Ovary (tissue), 9 donors: Measurements from ENCODE around the gene MT1G. TPM values are rescaled to one million over a fixed set of nuclear protein-coding genes. Genes with fewer than 3 reads are reported as not detected.
"Not testable (repeated sequence)": the region's sequence is repeated elsewhere in the genome, so short reads cannot be mapped to it uniquely, and the experiment has no call there.

Experiments used
- DNase-seq, 5 donors: peaks; one replicate each; pipeline ENCODE4 v3.0.0-alpha.2; 2019 to 2020
- H3K27ac ChIP-seq, 2 donors: fragments of 200-600 bp; one replicate each; pipeline versions ENCODE4 v1.5.1 to v1.8.0; 2019 to 2022
- H3K27me3 ChIP-seq: fragments of 200-600 bp; one replicate; pipeline ENCODE4 v1.8.0; 2022
- H3K36me3 ChIP-seq: fragments of 200-600 bp; sonication (generic); one replicate; pipeline ENCODE4 v1.5.1; 2019
- H3K4me1 ChIP-seq: one replicate; pipeline ENCODE4 v1.8.1; 2013; ENCODE audit warnings: mild to moderate bottlenecking, moderate library complexity; ENCODE audit not compliant: insufficient read depth
- H3K4me3 ChIP-seq: fragments of 200-600 bp; sonication (generic); one replicate; pipeline ENCODE4 v1.5.1; 2017
- H3K9me3 ChIP-seq, 2 donors: fragments of 200-600 bp in 1 of 2; sonication (generic) in 1 of 2; one replicate each; pipeline versions ENCODE4 v1.5.1 to v1.8.1; 2013 to 2019; ENCODE audit warnings: mild to moderate bottlenecking in 1 of 2, moderate library complexity in 1 of 2
- CTCF ChIP-seq, 3 donors: fragments of 450-650 bp in 2 of 3; fragments of 200-600 bp in 1 of 3; IDR thresholded peaks; one replicate each; pipeline versions ENCODE4 v1.5.1 to v1.8.0; 2016 to 2022; ENCODE audit warnings: antibody characterized with exemption in 3 of 3, mild to moderate bottlenecking in 1 of 3
- EP300 ChIP-seq: sonication (generic); formaldehyde crosslinking; IDR thresholded peaks from one replicate; pipeline ENCODE4 v1.6.1; 2017; ENCODE audit warnings: antibody characterized with exemption
- POLR2A ChIP-seq: fragments of 450-650 bp; IDR thresholded peaks from one replicate; pipeline ENCODE4 v1.6.1; 2017; ENCODE audit warnings: antibody characterized with exemption, mild to moderate bottlenecking, moderate library complexity
- WGBS, 3 donors: extraction: QIAGEN DNeasy Blood & Tissue Kit in 1 of 3; methylation state at CpG; one replicate each; pipeline versions ENCODE4 v1.1.5 to v1.1.7; 2013 to 2017; 5-methylcytosine and 5-hydroxymethylcytosine counted together
- intact Hi-C, 4 donors: fragments of 100-400 bp; cut with DNase I; formaldehyde crosslinking; loops; one replicate each; pipeline versions ENCODE4 v1.11.0 to v1.15.1; 2022 to 2023
- polyA plus RNA-seq, 2 donors: library from polyadenylated mRNA; stranded (reverse); fragments of 200-250 nt in 1 of 2; fragments of 350-450 nt in 1 of 2; fragmentation: Illumina TruSeq in 1 of 2; extraction: RNeasy Lipid Tissue Mini Kit (QIAGEN cat#74804) in 1 of 2; gene quantifications; one replicate each; pipeline ENCODE4 v1.2.3, GENCODE V29; 2013 to 2014
- total RNA-seq, 7 donors: library from RNA; depleted of rRNA in 2 of 7; stranded (reverse); fragments of >200 nt in 2 of 7; fragmentation: NEBNext Ultra II Directional in 3 of 7; extraction: Animal tissue kit (Norgen Biotek cat#: 25700) in 3 of 7; gene quantifications; one replicate each; pipeline versions ENCODE4 v1.1.0 to v1.2.4, GENCODE V29; 2016 to 2023
- donor health status: DM: no; HTN: no; CAD: no; lungs with moderate emphysema.
- donor health status: DM: no; HTN: no; CAD: no.
- donor health status: Bipolar disorder and iron deficiency.
- donor health status: DM: yes; HTN: yes; CAD: no.
- donor health status: DM: no; HTN: no; CAD: no.
- donor health status: DM: yes; HTN: yes; CAD: no.

MT1G gene
- total and polyA plus RNA-seq, 9 donors = 1.00 to 6.9 (median 3.9) TPM; not detected in 3

DNA sequence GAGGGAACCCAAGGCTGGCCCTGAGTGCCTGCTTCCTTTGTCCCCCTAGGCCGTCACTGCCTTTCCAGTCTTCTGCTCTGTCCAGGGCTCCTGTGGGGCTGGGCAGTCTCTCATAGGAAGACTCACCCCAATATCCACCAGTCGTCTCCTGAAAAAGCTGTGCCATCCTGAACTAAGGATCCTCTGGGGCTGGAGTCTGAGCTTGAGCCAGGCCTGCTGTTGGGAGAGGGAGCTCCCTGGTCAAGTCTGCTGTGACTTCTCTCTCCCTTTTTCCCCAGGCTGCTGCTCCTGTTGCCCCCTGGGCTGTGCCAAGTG, 2.7 kb upstream of the MT1G start:
- Histone ChIP-seq H3K4me1 (no peaks in the 10 kb centered on the region), H3K9me3 (no peaks in the 10 kb centered on the region), H3K4me3 (no peak overlapping the region), H3K27me3 (no peaks in the 10 kb centered on the region), H3K36me3 (no peaks in the 10 kb centered on the region), H3K27ac (no peak overlapping the region)
- 43 to 93% (median 46%) methylated on average over 2 of the region's 2 CpGs for WGBS, 3 donors
- intact Hi-C loops = loop anchor here in 1 of 4 donors (10.0 kb wide), 1 partner anchor 46 kb away; the partner anchor contains the start of gene MT1E
- no peak for DNase-seq
- TF ChIP-seq EP300 (no peak), POLR2A (no peak), CTCF (IDR thresholded peaks at IDR 0.05) (no peak)

DNA sequence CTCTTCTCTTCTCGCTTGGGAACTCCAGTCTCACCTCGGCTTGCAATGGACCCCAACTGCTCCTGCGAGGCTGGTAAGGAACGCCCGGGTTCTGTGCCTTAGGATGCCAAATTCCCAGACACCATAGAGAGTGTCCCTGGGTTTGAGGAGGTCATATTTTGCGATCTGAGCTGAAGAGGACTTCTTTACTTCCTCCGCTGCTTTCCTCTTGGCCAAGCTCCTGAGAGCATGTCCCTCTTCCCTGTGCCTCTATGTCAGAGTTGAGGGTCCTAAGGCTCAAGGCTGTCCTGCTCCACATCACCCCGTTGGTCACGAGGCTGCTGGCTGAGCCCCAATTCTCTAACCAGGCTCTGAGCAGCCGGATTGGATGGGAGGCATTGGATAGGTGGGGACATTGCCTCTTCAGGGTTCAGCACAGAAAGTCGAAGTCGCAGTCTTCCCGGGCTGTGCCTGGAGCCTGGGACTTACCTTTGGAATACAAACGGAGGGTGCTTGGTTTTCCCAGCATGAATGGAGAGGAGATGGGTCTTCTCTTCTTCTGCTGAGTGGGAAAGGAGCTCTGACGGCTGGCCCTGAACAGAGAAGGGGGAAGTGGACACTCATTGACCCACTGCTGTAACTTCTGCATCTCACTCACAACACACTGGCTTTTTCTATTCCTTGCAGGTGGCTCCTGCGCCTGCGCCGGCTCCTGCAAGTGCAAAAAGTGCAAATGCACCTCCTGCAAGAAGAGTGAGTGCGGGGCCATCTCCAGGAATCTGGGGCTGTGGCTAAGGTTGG, 2.2 kb upstream of the MT1G start:
- no peak for DNase-seq
- no peaks in the 10 kb centered on the region for H3K9me3 ChIP-seq
- no peaks in the 10 kb centered on the region for H3K27me3 ChIP-seq
- intact Hi-C loops = loop anchor here in 1 of 4 donors (10.0 kb wide), 1 partner anchor 45 kb away; the partner anchor contains the start of gene MT1E
- H3K27ac ChIP-seq = no peak overlapping the region
- no peak for TF ChIP-seq POLR2A
- TF ChIP-seq EP300 = no peak
- TF ChIP-seq CTCF (IDR thresholded peaks at IDR 0.05) = no peak
- H3K36me3 ChIP-seq = no peaks in the 10 kb centered on the region
- WGBS, 3 donors = 9 to 21% (median 16%) methylated on average over 19 of the region's 19 CpGs
- H3K4me3 ChIP-seq = no peak overlapping the region
- H3K4me1 ChIP-seq = no peaks in the 10 kb centered on the region

GRCh38 chr16:56669005-56669839, 1.4 kb upstream of the MT1G start, which contains the start of gene MT1H:
MT1H (plus strand) TSS chr16:56669814; CDS start chr16:56669885, 71 bp downstream.
- 8 to 15% (median 14%) methylated on average over 32 to 38 of the region's 38 CpGs for WGBS, 3 donors
- Histone ChIP-seq H3K9me3 (no peaks in the 10 kb centered on the region), H3K27me3 (no peaks in the 10 kb centered on the region), H3K27ac (no peak within 1 kb of the TSS), H3K4me3 (no peak within 1 kb of the TSS), H3K36me3 (no peaks in the 10 kb centered on the region), H3K4me1 (no peaks in the 10 kb centered on the region)
- TF ChIP-seq POLR2A (no peak), CTCF (IDR thresholded peaks at IDR 0.05) (no peak), EP300 (no peak)
- intact Hi-C loops = no loop called here
- no peak for DNase-seq

DNA sequence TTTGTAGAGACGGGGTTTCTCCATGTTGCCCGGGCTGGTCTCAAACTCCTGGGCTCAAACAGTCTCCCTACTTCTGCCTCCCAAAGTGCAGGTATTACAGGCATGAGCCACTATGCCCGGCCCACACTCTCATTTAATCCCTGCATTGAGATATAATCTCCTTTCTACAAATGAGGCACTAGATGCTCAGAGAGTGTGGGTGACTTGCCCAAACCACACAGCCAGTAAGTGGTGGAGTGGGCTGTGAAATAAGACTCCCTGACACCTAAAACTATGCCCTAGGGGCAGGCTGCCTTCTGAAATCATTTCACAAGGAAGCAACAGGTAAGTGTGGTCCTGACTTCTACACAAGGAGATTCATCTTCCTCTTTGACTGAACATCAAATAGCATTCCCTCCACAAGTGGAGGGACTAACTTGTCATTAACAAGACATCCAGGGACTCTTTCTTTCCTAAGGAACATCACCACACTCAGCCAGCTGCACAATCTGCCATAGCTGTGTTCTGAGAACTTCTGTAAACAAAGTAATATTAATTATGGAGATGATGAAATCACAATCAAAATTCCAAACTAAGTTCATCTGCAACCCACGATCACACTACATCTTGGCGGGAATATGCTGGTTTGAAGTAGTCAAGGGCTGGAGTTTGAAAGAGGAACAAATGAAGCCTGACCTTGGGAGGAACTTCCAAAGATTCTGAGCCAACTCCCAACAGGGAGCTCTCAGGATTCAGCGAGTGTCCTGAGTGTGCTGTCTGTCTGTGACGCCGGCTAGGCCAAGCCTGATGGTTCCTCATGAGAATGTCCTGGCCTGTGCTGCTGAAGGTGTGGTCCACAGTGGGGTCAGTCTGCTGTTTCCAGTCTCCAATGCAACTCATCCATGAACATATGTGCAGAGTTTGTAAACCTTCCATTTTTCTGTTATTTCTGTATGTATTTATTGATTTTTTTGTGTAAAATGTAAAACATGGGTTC, 2.3 kb downstream of the MT1G start:
- H3K4me3 ChIP-seq, DNase-seq, H3K27ac ChIP-seq, H3K36me3 ChIP-seq, H3K27me3 ChIP-seq, intact Hi-C loops, H3K9me3 ChIP-seq, H3K4me1 ChIP-seq: not testable (repeated sequence)
- WGBS, 3 donors = 61 to 69% (median 66%) methylated on average over 8 of the region's 8 CpGs
